ENCODE results near the gene MAPK1.
"Not testable (repeated sequence)": the region's sequence is repeated elsewhere in the genome, so short reads cannot be mapped to it uniquely, and the experiment has no call there.

Gene MAPK1

GRCh38 chr22:21745948-21746347 lies 121.5 kb downstream of the MAPK1 start:
- DNase-seq = no peak

DNA sequence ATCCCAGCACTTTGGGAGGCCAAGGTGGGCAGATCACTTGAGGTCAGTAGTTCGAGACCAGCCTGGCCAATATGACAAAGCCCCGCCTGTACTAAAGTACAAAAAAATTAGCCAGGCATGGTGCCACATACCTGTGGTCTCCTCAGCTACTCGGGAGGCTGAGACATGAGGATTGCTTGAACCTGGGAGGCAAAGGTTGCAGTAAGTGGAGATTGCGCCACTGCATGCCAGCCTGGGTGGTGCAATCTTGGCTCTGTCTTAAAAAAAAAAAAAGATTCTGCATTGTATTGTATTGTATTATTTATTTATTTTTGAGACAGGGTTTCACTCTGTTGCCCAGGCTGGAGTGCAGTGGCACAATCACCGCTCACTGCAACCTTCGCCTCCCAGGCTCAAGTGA lies 122.5 kb downstream of the MAPK1 start:
- DNase-seq = not testable (repeated sequence)

DNA sequence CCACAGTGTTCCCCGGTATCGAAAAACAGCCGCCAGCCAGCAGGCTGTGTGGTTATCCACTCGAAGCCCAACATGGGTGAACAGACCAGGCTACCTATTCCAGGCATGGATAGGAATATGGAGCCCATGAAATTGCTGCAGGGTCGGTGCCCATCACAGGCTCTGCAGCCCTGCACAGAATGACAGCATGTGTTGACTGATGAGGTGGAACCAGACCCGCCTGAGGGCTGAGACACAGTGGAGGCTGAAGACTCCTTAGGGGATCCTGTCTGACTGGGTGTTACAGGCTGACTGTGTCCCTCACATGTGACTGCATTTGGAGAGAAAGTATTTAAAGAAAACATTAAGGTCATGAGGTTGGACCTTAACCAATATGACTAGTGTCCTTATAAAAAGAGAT lies 125.7 kb downstream of the MAPK1 start:
- no peak for DNase-seq

DNA sequence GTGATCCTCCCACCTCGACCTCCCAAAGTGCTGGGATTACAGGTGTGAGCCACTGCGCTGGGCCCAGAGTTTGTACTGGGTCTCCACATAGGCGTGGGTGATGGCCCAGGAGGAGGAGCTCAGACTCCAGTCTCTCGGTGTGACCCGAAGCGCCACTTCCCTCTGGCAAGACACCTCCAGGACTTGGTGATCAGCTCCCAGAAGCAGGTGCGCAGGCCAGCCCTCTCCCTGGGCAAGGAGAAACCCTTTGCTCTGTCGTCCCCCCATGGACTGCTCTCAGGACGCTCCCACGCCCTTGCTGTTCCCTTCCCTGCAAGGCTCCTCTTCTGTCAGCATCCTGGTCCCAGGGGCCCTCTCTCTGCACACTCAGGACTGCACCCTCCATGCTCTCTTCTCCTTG lies 126.4 kb downstream of the MAPK1 start:
- no peak for DNase-seq

GRCh38 chr22:21739828-21740377 lies 127.5 kb downstream of the MAPK1 start:
- no peak for DNase-seq

DNA sequence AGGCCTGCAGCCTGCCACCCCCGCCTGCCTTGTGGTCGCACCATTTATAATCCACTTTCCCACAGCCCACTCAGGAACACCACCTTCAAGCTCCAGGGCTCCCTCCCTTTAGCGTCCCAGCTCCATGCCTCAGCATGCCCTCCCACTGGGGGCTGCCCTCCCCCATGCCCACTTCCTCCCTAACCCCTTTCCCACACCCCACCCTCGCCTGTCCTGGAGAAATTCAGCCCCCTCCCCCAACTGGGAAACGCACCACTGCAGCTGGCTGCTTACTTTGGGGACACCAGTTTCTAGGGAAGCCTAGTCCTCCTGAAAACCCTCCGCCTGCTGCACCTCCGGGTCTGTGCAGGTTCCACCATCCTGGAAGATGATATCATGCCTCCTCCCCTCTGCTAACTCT lies 128.5 kb downstream of the MAPK1 start:
- no peak for DNase-seq

GRCh38 chr22:21738081-21738480 lies 129.4 kb downstream of the MAPK1 start:
- no peak for DNase-seq

GRCh38 chr22:21736948-21737347 lies 130.5 kb downstream of the MAPK1 start:
- DNase-seq = no peak

DNA sequence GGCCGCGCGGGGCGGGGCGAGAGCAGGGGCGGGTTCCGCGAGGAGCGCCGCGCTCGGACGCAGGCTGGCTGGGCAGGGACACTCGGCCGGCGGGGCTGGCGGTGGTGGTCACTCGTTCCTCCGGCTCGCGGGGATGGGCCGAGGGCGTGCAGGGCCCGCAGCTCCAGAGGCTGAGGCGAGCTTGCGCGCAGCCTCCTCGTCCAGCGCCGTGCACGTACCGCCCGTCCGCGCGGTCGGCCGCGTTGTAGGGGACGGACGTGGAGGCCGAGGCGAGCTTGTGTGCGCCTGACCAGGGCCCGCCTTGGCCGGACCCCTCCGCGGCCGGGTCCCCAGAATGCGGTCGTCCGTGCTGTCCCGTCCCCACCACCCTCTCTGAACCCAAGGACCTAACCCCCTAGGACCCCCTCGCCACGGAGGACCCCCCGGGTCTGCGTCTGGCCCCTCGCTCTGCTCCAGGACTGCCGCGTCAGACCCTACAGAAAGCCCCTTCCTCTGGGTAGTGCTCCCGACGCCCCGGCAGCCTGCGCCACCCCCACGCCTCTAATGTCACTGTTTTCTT lies 131.3 kb downstream of the MAPK1 start:
- no peak for DNase-seq

DNA sequence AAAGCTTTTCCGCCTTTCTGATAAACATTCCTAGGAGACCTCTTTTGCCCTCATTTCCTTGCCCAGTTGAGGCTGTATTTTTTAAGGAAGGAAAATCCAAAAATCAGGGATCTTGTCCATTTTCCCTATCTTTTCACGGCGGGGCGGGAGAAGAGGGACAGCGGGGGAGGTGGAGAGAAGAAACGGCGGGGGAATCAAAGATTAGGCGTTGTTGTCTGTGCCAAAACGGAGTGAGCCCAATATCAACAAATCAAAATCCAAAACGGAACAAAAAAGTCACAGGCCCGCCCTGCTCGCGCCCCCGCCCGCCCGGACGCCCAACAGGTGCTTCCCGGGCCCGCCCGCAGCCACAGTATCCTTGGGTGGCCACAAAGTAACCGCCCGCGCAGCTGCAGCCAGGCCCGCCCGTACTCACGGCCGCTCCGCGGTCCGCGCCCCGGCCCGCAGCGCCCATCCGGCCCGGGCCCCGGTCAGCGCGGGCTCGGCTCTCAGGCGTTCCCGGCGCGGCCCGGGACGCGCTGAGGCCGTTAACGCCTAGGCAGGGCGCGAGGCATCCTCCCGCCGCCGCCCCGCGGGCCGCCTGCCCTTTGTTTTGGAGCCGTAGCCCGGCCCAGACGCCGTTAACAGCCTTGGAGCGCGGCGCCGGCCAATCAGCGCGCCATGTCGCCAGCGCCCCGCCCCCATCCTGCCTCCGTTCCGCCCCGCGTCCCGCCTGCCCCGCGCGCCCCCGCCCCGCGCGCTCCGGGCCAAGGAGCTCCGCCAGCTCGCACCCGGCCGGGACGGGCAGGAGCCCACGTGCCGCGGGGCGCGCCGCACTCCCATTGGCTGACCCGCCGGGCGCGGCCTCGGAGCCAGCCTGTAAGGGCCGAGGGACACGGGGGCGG lies 132.0 kb downstream of the MAPK1 start, which contains the start of gene YPEL1:
Gene YPEL1, minus strand, starts transcription at position 595 of the 884 bp plus-strand sequence. CDS start 25,050 bp downstream, outside the sequence.
- peak; percentile 93 for DNase-seq

- DNase-seq = no peak
Measured at GRCh38 chr22:21734540-21735199, 132.8 kb downstream of the MAPK1 start.

GRCh38 chr22:21731503-21731902 lies 135.9 kb downstream of the MAPK1 start:
- no peak for DNase-seq

GRCh38 chr22:21730535-21731308 lies 136.7 kb downstream of the MAPK1 start:
- no peak for DNase-seq

DNA sequence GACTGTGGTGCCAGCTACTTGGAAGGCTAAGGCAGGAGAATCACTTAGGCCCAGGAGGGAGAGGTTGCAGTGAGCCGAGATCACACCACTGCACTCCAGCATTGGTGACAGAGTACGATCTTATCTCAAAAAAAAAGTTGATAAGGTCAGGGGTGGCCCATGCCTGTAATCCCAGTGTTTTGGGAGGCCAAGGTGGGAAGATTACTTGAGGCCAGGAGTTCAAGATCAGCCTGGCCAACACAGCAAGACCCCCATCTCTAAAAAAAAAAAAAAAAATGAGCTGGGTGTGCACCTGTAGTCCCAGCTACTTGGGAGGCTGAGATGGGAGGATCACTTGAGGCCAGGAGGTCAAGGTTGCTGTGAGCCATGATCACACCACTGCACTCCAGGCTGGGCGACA lies 138.3 kb downstream of the MAPK1 start:
- DNase-seq = not testable (repeated sequence)

DNA sequence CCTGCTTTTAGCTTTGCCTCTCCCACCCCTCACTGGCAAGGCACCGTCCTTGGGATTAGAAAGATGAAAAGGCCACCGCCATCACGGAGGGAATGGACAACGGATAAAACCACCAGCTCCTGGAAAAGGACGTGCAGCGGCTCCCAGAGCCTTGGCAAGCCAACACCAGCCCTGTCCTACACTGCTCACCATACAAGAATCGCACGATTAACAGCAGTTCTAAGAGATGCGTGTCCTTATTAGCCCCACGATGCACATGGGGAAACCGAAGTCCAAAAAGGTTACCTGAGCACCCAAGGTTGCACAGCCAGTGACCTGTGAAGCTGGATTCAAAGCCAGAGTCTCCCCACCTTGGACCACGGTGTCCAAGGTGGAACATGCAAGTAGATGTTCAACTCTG lies 139.2 kb downstream of the MAPK1 start:
- no peak for DNase-seq

DNA sequence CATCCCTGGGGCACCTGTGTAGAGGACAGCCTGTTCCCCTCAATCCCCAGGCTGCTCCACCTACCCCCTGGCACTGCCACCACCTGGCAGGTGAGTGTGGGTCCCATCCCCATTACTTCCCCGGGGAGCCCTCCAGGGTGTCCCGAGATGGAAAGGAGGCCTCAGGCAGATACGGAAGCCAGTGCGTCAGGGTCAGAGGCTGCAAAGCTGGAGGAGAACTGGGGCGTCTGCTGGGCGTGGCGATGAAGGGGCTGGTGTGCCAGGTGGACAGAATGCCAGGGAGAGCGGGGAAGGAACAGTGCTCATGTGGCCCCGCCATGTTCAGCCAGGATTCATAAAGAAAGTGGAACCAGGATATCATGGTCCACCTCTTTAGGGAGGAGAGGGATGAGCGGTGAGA lies 139.7 kb downstream of the MAPK1 start:
- no peak for DNase-seq

DNA sequence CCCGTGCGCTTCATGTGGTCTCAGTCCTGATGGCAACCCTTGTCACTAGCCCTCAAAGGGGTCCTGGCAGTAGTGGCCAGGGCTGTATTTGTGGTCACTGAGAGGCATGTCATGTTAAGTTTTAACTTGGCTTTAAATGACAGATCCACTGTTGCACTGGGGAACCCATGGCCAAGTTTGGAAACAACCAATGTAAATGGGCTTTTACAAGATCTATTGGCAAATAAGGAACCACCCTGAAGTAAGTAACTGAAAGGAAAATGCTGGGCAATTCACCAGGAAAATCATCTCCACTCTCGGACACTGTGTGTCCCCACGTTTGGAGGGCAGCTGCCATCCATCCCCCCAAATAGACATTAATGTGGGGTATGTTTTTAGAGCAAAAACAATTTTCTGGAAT lies 140.3 kb downstream of the MAPK1 start:
- no peak for DNase-seq

GRCh38 chr22:21726650-21727049 lies 140.8 kb downstream of the MAPK1 start:
- DNase-seq = no peak

DNA sequence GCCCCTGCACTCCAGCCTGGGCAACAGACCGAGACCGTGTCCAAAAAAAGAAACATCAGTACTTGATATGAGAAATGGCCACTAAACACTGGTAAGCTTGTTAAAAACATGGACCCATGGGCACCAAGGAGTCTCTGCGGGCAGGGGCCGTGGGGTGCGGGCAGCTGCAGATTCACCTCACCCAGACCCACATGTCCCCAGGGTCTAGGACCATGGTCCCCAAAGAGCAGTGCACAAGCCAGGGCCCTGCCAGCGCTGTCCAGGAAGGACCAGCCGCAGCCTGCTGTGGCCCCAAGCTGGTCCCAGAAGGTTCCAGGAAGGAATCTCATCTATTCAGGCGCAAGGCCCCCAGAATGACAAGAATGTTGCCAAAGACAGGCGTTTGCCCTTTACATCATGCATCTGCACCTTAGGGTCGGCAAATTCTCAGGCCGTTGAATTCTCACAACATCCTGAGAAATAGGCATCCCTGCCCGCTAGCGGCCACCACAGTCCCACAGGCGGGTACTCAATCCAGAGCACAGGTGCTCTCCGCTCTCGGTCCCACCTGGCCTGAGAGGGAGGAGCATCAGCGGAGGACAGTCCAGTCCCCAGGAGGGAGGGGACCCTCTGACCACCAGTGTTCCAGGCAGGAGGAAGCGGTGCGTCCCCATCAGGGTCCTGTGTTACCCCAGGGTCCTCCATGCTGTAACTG lies 141.3 kb downstream of the MAPK1 start:
- DNase-seq = no peak

GRCh38 chr22:21724496-21724895 lies 142.9 kb downstream of the MAPK1 start:
- not testable (repeated sequence) for DNase-seq

DNA sequence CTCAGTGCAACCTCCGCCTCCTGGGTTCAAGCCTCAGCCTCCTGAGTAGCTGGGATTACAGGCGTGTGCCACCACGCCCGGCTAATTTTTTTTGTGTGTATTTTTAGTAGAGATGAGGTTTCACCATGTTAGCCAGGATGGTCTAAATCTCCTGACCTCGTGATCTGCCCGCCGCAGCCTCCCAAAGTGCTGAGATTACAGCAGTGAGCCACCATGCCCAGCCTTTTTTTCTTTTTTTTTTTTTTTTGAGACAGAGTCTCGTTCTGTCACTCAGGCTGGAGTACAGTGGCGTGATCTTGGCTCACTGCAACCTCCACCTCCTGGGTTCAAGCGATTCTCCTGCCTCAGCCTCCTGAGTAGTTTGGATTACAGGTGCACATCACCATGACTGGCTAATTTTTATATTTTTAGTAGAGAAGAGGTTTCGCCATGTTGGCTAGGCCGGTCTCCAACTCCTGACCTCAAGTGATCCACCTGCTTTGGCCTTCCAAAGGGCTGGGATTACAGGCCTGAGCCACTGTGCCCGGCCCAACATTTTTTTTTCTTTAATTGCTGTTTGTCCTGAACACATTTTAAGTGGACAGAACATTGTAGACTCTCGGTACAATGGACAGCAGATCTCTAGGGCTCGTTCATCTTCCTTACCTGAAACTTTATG lies 146.1 kb downstream of the MAPK1 start:
- not testable (repeated sequence) for DNase-seq

Measured in stimulated activated naive CD4-positive, alpha-beta T cell treated with Interleukin-2 at 50 U/mL for 16 hours (primary cell).